ENCODE data around the gene INPP5F. TPM values are rescaled to one million over a fixed set of nuclear protein-coding genes. Genes with fewer than 3 reads are reported as not detected.

INPP5F gene
- total and polyA plus RNA-seq, 2 of the 13 experiments (the other 11 are each of a cell fraction or from before 2014, with no cell fraction given) = 12.5 to 15.7 TPM

DNA sequence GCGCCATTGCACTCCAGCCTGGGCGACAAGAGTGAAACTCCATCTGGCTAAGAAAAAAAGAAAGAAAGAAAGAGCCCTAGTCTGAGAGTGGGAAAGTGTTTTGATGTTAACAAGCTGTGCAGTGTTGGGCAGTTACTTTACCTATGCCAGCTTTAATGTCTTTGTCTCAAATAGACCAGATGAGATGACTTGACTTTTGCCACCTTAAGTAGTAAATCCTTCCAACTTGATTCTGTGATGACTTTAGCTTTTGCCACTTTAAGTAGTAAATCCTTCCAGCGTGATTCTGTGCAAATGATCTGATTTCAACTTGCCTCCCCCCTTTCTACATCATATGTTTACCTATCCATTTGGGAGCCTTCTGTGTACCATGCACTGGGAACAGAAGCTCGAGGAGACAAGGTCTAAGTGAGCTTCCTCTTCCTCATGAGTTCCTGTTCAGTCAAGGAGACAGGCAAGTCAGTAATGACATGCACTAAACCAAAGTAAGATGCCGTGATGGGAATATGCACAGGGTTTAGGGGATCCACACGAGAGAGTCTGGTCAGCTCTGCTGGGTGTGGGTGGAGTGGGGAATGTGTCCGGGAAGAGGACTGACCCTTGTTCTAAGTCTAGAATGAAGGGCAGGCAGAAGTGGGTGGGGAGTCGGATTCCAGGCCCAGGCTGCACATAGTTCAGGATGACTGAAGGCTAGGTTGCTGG is 17.2 kb downstream of the INPP5F start (continued):
- TF ChIP-seq, protein P1, sequence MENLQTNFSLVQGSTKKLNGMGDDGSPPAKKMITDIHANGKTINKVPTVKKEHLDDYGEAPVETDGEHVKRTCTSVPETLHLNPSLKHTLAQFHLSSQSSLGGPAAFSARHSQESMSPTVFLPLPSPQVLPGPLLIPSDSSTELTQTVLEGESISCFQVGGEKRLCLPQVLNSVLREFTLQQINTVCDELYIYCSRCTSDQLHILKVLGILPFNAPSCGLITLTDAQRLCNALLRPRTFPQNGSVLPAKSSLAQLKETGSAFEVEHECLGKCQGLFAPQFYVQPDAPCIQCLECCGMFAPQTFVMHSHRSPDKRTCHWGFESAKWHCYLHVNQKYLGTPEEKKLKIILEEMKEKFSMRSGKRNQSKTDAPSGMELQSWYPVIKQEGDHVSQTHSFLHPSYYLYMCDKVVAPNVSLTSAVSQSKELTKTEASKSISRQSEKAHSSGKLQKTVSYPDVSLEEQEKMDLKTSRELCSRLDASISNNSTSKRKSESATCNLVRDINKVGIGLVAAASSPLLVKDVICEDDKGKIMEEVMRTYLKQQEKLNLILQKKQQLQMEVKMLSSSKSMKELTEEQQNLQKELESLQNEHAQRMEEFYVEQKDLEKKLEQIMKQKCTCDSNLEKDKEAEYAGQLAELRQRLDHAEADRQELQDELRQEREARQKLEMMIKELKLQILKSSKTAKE (CRISPR knock-in tag; IDR thresholded peaks at IDR 0.05; ENCODE audit: borderline replicate concordance) = peak; percentile 36; the same call in 1 of the 2 replicates
- TF ChIP-seq BORCS8-MEF2B (CRISPR knock-in tag; IDR thresholded peaks at IDR 0.05) = peak; percentile 59; the same call in 1 of the 2 replicates
- peak; percentile 79; the same call in 1 of the 2 replicates for TF ChIP-seq HDAC2 (CRISPR knock-in tag; IDR thresholded peaks at IDR 0.05)
- TF ChIP-seq, protein P2, sequence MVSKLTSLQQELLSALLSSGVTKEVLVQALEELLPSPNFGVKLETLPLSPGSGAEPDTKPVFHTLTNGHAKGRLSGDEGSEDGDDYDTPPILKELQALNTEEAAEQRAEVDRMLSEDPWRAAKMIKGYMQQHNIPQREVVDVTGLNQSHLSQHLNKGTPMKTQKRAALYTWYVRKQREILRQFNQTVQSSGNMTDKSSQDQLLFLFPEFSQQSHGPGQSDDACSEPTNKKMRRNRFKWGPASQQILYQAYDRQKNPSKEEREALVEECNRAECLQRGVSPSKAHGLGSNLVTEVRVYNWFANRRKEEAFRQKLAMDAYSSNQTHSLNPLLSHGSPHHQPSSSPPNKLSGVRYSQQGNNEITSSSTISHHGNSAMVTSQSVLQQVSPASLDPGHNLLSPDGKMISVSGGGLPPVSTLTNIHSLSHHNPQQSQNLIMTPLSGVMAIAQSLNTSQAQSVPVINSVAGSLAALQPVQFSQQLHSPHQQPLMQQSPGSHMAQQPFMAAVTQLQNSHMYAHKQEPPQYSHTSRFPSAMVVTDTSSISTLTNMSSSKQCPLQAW (CRISPR knock-in tag; IDR thresholded peaks at IDR 0.05) = 0 out of 2 replicates have a peak, but pooled peaks have one; percentile 43
- 0 out of 2 replicates have a peak, but pooled peaks have one; percentile 39 for TF ChIP-seq HDAC1 (CRISPR knock-in tag; IDR thresholded peaks at IDR 0.05)
- TF ChIP-seq, protein P3, sequence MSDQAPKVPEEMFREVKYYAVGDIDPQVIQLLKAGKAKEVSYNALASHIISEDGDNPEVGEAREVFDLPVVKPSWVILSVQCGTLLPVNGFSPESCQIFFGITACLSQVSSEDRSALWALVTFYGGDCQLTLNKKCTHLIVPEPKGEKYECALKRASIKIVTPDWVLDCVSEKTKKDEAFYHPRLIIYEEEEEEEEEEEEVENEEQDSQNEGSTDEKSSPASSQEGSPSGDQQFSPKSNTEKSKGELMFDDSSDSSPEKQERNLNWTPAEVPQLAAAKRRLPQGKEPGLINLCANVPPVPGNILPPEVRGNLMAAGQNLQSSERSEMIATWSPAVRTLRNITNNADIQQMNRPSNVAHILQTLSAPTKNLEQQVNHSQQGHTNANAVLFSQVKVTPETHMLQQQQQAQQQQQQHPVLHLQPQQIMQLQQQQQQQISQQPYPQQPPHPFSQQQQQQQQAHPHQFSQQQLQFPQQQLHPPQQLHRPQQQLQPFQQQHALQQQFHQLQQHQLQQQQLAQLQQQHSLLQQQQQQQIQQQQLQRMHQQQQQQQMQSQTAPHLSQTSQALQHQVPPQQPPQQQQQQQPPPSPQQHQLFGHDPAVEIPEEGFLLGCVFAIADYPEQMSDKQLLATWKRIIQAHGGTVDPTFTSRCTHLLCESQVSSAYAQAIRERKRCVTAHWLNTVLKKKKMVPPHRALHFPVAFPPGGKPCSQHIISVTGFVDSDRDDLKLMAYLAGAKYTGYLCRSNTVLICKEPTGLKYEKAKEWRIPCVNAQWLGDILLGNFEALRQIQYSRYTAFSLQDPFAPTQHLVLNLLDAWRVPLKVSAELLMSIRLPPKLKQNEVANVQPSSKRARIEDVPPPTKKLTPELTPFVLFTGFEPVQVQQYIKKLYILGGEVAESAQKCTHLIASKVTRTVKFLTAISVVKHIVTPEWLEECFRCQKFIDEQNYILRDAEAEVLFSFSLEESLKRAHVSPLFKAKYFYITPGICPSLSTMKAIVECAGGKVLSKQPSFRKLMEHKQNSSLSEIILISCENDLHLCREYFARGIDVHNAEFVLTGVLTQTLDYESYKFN (CRISPR knock-in tag; conservative IDR thresholded peaks at IDR 0.05) = peak; percentile 85
- 0 out of 2 replicates have a peak, but pooled peaks have one; percentile 9 for TF ChIP-seq ZNF644 (CRISPR knock-in tag; IDR thresholded peaks at IDR 0.05; ENCODE audit: low read depth)
- peak; percentile 51 for TF ChIP-seq GATAD2A (CRISPR knock-in tag; IDR thresholded peaks at IDR 0.05)
- peak; percentile 34; the same call in 1 of the 2 replicates for TF ChIP-seq TAF1 (CRISPR knock-in tag; IDR thresholded peaks at IDR 0.05)
- 0 out of 2 replicates have a peak, but pooled peaks have one; percentile 24 for TF ChIP-seq ERF (CRISPR knock-in tag; IDR thresholded peaks at IDR 0.05)
- peak; percentile 67 for TF ChIP-seq NCOR1 (IDR thresholded peaks at IDR 0.05; ENCODE audit: borderline replicate concordance, low read length)
- no peak for TF ChIP-seq PRPF4 (IDR thresholded peaks at IDR 0.05; ENCODE audit: low read depth, low read length, poor library complexity, severe bottlenecking)
- TF ChIP-seq KMT2A (CRISPR knock-in tag; IDR thresholded peaks at IDR 0.05) = 0 out of 2 replicates have a peak, but pooled peaks have one; percentile 29
- no peak for TF ChIP-seq SOX13 (IDR thresholded peaks at IDR 0.05)
- peak in 1 of 2 experiments; percentile 54; a peak in 1 of 4 replicates for TF ChIP-seq SOX13 (CRISPR knock-in tag; conservative IDR thresholded peaks at IDR 0.05 in 1 of 2, IDR thresholded peaks at IDR 0.05 in 1 of 2)
- peak; percentile 26; the same call in 1 of the 2 replicates for TF ChIP-seq MAZ (IDR thresholded peaks at IDR 0.05; ENCODE audit: borderline replicate concordance, low read depth, low read length)
- TF ChIP-seq MAZ (CRISPR knock-in tag; IDR thresholded peaks at IDR 0.05; ENCODE audit: low read depth) = no peak
- 0 out of 2 replicates have a peak, but pooled peaks have one; percentile 35 for TF ChIP-seq ZFP90 (CRISPR knock-in tag; IDR thresholded peaks at IDR 0.05; ENCODE audit: borderline replicate concordance)
- TF ChIP-seq CHD2 (IDR thresholded peaks at IDR 0.05; ENCODE audit: low read depth, low read length) = no peak
- peak; percentile 36; the same call in 1 of the 2 replicates for TF ChIP-seq PITX1 (CRISPR knock-in tag; IDR thresholded peaks at IDR 0.05)
- TF ChIP-seq PHF20 (CRISPR knock-in tag; IDR thresholded peaks at IDR 0.05) = no peak
- 0 out of 2 replicates have a peak, but pooled peaks have one; percentile 10 for TF ChIP-seq RAD21 (CRISPR knock-in tag; IDR thresholded peaks at IDR 0.05)
